PFSK-1 (cell line): ENCODE results near the gene KDM4C.

Experiments
- FOXP2 ChIP-seq: optimal IDR thresholded peaks from 2 replicates; pipeline ENCODE3; 2011; ENCODE audit warnings: borderline replicate concordance, control low read depth, inconsistent platforms; ENCODE audit not compliant: insufficient read depth; ENCODE audit errors: extremely low read length, extremely low read depth
- POLR2AphosphoS5 ChIP-seq: IDR thresholded peaks from 2 replicates; pipeline ENCODE4 v1.6.1; 2012; ENCODE audit warnings: low read depth, mild to moderate bottlenecking, control low read depth, low read length, moderate library complexity
- SIN3A ChIP-seq: IDR thresholded peaks from 2 replicates; pipeline ENCODE4 v1.6.1; 2012; ENCODE audit warnings: mild to moderate bottlenecking, low read length, moderate library complexity, borderline replicate concordance; ENCODE audit not compliant: insufficient read depth
- TAF1 ChIP-seq: IDR thresholded peaks from 2 replicates; pipeline ENCODE4 v1.6.1; 2012; ENCODE audit warnings: low read length, control low read depth, borderline replicate concordance; ENCODE audit not compliant: insufficient read depth
- TF ChIP-seq, protein P1 (sequence below), 2 experiments: IDR thresholded peaks; 2 replicates each; pipeline versions ENCODE4 v1.6.1 to v1.8.0; 2011 to 2012; ENCODE audit warnings: low read depth in 2 of 2, low read length in 2 of 2, control low read depth in 1 of 2, inconsistent platforms in 1 of 2, mild to moderate bottlenecking in 1 of 2, moderate library complexity in 1 of 2; ENCODE audit not compliant: insufficient read depth in 1 of 2

Gene KDM4C

DNA sequence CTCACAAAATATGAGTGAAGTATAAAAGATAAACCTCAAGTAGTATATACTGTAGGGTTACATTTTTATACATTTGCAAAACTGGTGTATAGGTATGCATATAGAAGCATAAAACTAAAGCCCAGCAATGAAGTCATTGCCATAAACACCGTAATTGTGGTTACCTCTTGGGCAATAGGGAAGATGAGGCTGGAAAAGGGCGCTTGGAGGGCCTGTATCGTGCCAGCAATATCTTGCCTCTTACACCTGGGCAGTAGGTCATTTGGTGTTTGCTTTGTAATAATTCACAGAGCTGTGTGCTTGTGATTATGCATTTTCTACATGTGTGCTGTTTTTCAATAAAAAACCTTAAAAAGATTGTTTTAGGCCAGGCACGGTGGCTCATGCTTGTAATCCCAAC is 45.2 kb downstream of the KDM4C start:
- TF ChIP-seq SIN3A (no peak), POLR2AphosphoS5 (no peak)

DNA sequence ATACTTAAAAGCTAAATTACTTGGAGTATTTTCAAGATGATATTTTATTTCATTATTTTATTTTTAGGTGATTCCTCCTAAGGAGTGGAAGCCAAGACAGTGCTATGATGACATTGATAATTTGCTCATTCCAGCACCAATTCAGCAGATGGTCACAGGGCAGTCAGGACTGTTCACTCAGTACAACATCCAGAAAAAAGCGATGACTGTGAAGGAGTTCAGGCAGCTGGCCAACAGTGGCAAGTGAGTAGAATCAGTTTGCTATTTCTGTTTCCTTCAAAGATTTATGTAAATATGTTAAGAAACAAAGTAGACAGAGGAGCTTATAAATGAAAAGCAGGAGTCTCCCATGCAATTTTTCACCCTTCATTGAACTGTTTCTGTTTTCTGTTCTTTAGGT is 47.8 kb downstream of the KDM4C start:
- TF ChIP-seq FOXP2 (no peak), SIN3A (no peak), TAF1 (no peak), POLR2AphosphoS5 (no peak)
- TF ChIP-seq, protein P1, sequence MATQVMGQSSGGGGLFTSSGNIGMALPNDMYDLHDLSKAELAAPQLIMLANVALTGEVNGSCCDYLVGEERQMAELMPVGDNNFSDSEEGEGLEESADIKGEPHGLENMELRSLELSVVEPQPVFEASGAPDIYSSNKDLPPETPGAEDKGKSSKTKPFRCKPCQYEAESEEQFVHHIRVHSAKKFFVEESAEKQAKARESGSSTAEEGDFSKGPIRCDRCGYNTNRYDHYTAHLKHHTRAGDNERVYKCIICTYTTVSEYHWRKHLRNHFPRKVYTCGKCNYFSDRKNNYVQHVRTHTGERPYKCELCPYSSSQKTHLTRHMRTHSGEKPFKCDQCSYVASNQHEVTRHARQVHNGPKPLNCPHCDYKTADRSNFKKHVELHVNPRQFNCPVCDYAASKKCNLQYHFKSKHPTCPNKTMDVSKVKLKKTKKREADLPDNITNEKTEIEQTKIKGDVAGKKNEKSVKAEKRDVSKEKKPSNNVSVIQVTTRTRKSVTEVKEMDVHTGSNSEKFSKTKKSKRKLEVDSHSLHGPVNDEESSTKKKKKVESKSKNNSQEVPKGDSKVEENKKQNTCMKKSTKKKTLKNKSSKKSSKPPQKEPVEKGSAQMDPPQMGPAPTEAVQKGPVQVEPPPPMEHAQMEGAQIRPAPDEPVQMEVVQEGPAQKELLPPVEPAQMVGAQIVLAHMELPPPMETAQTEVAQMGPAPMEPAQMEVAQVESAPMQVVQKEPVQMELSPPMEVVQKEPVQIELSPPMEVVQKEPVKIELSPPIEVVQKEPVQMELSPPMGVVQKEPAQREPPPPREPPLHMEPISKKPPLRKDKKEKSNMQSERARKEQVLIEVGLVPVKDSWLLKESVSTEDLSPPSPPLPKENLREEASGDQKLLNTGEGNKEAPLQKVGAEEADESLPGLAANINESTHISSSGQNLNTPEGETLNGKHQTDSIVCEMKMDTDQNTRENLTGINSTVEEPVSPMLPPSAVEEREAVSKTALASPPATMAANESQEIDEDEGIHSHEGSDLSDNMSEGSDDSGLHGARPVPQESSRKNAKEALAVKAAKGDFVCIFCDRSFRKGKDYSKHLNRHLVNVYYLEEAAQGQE (IDR thresholded peaks at IDR 0.05; ENCODE audit: insufficient read depth in 1 of 2, low read depth in 2 of 2, low read length in 2 of 2): no peak

DNA sequence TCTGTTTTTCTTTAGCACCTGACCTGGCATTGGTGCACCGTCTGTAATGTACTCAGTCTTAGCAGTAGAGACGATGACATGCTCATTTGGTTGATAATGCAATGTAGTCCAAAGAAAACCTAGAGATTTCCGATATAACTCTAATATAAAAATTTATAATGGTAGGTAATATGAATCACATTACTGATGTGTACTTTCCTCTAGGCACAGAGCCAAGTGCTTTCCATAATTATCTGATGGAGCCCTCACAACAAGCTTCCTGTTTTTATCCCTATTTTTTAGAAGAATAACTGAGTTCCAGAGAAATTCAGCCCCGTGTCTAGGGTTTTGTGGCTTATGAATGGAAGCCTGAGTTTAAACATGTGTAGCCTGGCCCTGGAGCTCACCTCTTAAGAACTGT is 53.7 kb downstream of the KDM4C start:
- TF ChIP-seq, protein P1 (IDR thresholded peaks at IDR 0.05; ENCODE audit: insufficient read depth in 1 of 2, low read depth in 2 of 2, low read length in 2 of 2): no peak
- TF ChIP-seq TAF1 (no peak), FOXP2 (no peak), SIN3A (no peak), POLR2AphosphoS5 (no peak)

DNA sequence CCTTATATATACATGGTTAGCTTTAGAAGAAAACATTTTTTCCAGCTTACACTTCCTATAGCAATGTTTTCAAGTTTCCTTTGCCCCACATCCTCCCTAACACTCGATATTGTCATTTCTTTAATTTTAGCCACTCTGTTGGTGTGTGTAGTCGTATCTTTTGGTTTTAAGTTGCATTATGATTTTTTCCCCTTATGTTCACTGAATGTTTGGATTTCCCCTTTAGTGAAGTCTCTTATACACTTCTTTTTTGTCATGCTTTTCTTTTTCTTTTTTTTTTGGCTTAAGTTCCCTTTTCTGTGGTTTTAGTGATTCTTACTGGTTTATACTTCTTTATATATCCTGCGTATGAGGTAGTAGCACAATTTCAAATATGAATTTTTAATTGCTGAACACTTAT is 58.8 kb downstream of the KDM4C start:
- TF ChIP-seq TAF1 (no peak), FOXP2 (no peak), POLR2AphosphoS5 (no peak), SIN3A (no peak)
- TF ChIP-seq, protein P1 (IDR thresholded peaks at IDR 0.05; ENCODE audit: insufficient read depth in 1 of 2, low read depth in 2 of 2, low read length in 2 of 2): no peak

DNA sequence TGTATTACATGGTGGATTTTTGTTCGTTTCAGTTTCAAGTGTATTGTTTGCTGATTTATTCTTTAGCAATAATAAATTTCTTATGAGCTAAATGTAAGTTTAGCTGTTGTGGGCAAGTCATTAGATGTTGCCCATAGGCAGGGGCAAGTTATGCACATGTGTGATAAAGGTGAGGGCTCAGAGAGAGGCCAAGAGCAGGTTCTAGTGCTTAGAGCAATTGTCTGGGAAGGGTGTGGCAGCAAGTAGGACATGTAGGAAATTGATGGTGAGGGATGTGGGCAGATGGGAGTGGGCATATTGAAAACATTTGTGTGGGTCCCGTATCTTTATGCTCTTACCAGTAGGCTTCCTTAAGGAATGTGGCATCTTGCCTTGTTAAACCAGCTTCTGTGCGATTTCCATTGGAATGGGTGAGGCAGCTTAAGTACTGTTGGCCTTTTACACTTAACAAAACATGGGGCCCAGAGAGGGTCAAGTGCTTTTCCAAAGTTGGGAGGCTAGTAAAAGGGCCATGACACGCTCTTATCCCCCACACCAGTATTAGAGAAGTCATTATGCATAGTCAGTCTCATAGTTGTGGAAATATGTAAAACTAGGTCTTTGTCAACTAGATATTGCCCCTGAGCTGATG is 60.6 kb downstream of the KDM4C start:
- TF ChIP-seq, protein P1 (IDR thresholded peaks at IDR 0.05; ENCODE audit: insufficient read depth in 1 of 2, low read depth in 2 of 2, low read length in 2 of 2): no peak
- no peak for TF ChIP-seq FOXP2
- TF ChIP-seq SIN3A: no peak
- TF ChIP-seq POLR2AphosphoS5: no peak
- no peak for TF ChIP-seq TAF1
